ENCODE data around the gene TRPV5.
"Not testable (repeated sequence)": the region's sequence is repeated elsewhere in the genome, so short reads cannot be mapped to it uniquely, and the experiment has no call there.

The TRPV5 gene

DNA sequence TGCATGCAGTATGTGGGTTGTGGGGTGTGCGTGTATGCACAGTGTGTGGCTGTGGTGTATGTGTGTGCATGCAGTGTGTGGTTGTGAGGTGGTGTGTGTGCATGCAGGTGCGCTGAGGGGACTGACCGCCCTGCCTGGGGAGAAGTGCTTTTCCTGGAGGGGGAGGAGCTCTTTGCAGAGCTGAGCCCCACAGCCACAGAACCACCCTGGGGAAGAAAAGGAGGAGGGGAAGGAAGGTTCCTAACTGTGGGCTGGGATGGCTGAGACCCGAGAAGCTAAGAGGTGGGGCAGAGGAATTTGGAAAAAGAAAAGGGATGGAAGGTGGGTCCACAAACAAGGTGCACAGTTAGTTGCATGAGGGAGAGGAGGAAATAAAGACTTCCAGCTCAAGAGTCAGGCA is at the start of gene TRPV5:
TRPV5 (minus strand) TSS at position 123 of the 400 bp plus-strand sequence. CDS start 287 bp downstream, outside the sequence.
- no peak for DNase-seq (ENCODE audit: low spot score)

DNA sequence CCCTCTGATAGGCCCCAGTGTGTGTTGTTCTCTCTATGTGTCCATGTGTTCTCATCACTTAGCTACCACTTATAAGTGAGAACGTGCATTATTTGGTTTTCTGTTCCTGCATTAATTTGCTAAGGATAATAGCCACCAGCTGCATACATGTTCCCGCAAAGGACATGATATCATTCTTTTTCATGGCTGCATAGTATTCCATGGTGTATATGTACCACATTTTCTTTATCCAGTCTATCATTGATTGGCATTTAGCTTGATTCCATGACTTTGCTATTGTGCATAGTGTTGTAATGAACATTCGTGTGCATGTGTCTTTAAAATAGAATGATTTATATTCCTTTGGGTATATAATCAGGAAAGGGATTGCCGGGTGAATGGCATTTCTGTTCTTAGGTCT is 44.9 kb upstream of the TRPV5 start:
- not testable (repeated sequence) for DNase-seq (ENCODE audit: low spot score)

DNA sequence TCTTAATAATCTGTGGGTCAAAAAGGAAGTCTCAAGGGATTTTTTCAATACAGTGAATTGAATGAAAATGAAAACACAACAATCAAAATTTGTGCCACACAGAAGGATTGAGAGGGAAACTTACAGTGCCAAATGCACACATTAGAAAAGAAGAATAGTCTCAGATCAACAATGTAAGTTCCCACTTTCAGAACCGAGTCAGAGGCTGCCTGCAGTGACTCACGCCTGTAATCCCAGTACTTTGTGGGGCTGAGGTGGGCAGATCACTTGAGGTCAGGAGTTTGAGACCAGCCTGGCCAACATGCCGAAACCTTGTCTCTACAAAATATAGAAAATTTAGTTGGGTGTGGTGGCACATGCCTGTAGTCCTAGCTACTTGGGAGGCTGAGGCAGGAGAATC is 41.1 kb upstream of the TRPV5 start:
- DNase-seq (ENCODE audit: low spot score) = no peak

GRCh38 chr7:142969183-142969582 is 35.6 kb upstream of the TRPV5 start:
- no peak for DNase-seq (ENCODE audit: low spot score)

GRCh38 chr7:142968229-142968628 is 34.7 kb upstream of the TRPV5 start:
- DNase-seq (ENCODE audit: low spot score) = no peak

DNA sequence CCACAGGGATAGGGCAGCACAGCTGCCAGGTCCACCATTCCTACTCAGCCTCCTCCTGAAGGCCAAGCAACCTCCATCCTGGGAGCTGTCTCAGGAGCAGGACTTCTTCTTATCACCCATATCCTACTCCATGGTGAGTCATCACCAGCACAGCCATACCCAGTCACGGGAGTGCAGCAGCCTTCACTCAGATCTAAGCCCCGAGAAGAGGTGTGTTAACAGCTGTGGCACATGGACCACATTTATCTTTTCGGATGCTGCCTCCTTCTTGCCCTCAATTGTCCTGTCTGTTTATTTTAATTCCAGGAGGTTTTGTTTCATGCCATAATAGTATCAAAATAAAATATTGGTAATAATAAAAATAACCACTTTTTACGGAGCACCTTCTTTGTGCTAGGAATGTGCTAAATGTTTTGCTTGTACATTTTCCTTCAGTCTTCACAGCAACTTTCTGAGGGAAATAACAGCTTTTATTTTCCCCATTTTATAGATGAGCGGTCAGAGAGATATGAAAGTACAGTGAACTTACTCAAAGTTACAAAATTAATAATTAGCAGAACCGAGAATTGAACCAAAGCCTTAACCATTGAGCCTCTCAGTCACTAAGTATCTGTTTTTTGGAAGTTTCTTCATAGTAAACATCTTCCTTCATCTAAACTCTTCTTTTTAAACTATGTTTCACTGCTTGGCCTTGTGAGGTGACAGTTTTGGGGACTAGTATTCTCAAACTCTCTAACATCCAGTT is 31.1 kb upstream of the TRPV5 start:
- no peak for DNase-seq (ENCODE audit: low spot score)

DNA sequence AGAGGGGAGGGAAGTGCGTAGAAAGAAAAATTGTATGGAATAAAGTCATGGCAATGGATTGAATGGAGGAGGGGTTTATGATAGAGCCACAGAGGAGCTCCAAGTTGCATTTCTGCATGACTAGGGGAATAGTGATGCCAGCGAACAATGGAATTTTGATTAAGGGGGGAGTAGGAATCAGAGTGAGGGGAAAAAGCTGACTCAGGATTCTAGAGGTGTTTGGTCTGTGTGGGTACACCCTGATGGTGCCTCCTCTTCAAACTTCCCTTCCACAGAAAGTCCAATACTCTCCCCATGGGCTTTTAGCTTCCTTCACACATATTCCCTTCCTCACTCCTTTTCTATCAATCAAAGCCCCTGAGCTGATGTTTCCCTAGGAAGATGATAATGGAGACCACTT is 30.4 kb upstream of the TRPV5 start:
- no peak for DNase-seq (ENCODE audit: low spot score)

DNA sequence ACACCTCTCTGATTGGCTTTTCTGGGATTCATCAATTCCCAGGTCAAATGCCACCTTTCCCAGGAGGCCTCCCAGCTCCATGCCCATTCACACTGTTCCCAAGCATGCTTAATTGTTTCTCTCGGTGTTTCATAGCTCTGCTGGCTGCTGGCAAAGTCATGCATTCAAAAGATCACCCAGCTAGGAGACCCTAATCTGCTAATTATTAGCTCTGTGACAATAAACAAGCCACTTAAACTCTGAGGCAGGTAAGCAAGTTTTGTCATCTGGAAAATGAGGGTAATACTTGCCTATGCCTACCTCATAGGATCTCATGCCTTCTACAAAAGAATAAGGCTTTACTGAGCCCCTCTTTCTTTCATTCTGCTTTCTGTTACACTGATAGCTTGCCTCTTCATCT is 29.4 kb upstream of the TRPV5 start:
- no peak for DNase-seq (ENCODE audit: low spot score)

DNA sequence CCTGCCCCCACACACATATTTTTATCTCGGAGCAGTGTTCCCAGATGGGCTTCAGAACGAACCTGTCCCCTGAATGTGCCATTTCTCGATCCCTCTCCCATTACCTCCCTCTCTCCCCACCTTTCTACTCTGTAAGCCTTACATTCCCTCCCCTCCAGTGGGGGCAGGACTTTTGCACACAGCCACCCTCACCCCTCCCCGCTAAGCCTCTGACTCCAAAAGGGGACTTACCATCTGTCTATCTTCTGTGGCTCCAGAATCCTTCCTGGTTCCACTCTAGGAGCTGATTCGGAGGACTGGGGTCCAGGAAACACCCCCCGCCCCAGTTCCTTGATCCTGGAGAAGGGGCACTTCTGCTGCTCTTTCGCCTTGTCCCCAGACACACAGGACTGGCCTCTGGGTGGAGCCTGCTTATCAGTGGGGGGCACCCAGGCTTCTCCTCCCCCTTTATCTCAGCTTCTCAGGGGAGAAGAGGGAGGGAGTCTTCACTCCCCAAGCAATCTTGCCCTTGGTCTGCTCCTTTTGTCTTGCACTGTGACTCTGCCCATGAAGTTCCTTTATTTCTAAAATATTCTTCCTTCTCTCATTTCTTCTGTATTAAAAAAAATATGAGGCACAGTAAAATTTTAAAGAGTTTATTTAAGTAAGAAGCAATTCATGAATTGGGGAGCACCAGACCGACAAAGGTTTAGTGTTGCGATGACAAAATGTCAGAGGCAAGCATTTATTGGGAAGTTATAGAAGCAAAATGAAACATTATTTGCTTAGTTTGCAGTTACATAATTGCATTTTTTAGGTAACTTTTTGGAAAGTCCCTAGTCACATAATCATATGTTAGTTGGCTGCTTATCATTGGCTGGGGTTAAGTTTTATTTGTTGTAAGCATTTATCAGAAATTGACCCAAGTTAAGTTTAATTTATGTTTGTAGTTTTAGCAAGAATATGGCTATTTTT is 28.7 kb upstream of the TRPV5 start, which contains the start of gene KEL:
KEL (minus strand) TSS at position 391 of the 954 bp plus-strand sequence; CDS start at position 234, 157 bp downstream.
- DNase-seq (ENCODE audit: low spot score) = peak; percentile 0

DNA sequence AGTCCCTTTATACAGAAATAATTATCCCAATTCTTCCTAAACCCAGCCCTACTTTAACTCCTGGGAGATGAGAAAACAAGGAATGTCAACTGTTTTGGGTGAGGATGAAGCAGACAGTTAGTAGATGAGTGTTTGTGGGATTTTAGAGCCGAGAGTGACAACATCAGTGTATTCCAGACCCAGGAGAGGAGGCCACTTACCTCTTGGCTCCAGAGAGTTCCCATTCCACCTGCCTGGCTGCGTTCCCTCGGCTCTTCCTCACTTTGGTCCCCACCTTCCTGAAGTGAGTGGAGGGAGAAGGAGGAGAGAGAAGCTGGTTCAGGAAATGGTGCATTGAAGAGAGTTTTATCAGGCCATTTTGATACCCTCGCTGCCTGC is 28.0 kb upstream of the TRPV5 start:
- peak; percentile 0 for DNase-seq (ENCODE audit: low spot score)

DNA sequence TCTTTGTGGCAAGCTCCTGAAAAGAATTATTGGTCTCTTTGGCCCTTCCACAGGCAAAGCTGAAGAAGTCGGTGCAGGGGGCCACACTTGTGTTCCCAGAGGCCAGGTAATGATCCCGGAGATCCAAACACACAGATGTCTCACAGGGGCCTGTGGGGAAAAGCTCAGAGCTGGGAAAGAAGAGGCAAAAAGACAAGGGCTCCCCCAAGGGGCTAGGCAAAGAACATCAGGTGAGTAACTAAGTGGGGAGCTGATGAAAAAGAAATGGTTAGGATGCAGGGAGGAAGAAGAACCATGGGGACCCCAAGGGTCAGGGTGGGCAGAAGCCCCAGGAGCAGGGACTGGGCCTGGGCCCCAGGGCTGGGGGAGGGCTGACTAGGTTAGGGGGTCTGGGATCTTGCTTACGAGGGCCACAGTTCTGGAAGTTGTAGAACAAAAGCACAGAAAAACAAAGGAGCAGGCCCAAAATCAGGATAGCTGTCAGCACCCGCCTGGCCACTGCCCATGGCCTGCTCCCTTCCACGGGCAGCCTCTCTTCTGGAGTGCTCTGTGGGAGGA is 27.5 kb upstream of the TRPV5 start:
- peak; percentile 1 for DNase-seq (ENCODE audit: low spot score)

GRCh38 chr7:142959202-142959601 is 25.7 kb upstream of the TRPV5 start:
- DNase-seq (ENCODE audit: low spot score) = no peak

DNA sequence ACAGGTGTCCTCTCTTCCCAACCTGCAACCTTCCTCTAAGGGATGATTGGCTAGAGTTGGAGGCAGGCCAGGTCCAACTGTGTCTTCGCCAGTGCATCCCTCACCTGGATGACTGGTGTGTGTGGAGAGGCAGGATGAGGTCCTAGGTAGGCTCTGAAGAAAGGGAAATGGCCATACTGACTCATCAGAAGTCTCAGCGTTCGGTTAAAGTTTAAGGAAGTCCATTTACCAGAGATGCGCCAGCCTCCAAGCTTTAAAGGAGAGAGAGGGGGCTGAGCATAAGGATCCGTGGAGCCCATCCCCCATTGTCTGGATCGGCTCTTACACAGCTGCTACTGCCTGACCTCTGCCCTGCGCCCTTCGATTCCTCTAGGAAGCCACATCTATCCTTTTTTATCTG is 24.2 kb upstream of the TRPV5 start:
- DNase-seq (ENCODE audit: low spot score) = no peak

DNA sequence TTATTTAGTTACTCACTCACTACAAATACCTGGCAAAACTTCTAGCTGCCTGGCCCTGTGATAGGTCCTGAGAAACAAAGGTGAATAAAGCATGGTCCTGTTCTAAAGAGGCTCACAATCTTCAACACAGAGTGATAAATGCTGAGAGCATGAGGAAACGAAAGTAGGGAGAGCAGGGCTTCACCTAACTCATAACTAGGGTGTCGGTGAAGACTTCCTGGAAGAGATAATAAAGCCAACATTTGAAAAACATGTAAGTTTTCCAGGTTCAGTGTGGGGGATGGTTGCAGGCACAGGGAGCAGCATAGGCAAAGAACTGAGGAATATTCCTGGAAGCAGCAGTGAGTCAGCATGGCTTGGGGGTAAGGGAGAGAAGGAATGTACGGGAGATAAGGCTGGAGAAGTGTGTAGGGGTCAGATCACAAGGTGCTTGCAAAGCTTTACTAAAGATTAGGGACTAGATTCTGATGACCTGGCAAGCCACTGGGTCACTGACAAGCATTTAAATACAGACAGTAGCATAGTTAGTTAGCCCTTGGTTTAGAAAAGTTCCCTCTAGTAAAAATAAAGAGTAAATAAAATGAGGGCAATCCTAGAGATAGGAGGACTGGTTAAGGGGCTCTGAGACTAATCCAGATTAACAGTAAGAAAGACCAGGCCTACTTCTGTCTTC is 23.5 kb upstream of the TRPV5 start:
- DNase-seq (ENCODE audit: low spot score) = no peak

- no peak for DNase-seq (ENCODE audit: low spot score)
These were observed 21.2 kb upstream of the TRPV5 start for GRCh38 chr7:142954680-142955268.

DNA sequence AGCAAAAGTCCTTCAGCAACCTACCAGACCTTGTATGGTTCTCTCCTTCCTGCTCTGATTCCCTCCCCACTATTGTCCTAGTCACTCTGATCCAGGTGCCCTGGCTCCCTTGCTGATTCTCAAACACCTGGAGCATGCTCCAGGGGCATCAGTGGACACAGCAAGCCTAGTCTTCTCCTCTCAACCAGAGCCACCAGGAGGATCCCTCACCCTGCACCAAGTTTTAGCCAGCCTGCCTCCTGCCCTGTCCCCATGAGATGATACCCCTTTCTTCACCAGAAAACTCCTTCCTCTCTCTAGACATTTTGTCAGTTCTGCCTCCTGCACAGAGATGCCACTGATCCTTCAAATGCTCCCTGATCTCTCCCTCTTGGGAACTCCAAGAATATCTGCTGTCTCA is 16.7 kb upstream of the TRPV5 start:
- DNase-seq (ENCODE audit: low spot score) = no peak

- DNase-seq (ENCODE audit: low spot score) = no peak
These were observed 15.1 kb upstream of the TRPV5 start for GRCh38 chr7:142948603-142949002.

DNA sequence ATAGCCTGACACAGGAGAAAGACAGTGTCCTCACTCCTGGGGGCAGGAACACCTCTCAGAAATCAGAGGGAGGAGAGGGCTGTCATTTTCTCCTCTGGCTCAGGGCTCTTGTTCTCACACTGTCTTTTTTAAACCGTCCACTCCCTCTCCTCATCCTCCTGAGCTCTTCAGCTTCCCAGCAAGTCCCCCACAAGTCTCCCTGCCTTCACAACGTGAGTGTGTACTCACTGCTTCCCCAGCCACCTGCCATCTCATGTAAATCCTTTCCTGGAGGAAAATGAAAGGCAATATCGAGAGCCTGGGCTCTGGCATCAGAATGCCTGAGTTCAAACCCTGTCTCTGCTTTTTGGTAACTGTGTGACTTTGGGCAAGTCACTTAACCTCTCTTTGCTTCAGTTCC is 11.5 kb upstream of the TRPV5 start:
- no peak for DNase-seq (ENCODE audit: low spot score)

DNA sequence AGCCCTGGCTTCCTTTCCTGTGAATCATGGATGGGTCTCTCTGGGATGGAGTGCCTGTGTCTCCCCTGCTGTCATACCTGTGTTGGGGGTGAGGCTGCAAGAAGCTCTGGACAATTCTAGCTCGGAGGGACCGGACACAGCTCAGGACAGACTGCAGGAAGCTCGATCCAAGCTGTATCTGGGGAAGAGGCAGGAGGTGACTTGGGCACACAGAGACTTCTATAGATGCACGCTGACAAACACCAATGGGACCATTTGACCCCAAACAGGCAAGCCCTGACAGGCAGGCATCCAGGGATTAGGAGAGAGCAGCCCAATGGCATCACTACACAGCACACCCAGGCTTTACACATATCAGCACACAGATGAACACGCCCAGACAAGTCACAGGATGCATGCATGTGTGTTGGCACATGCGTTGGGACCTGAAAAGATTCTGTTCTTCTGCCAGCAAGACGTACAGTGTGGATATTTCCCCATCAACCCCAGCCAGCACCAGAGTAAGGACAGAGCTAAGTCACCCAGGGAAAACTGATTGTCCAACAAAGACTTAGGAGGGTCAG is 10.2 kb upstream of the TRPV5 start:
- DNase-seq (ENCODE audit: low spot score) = no peak

DNA sequence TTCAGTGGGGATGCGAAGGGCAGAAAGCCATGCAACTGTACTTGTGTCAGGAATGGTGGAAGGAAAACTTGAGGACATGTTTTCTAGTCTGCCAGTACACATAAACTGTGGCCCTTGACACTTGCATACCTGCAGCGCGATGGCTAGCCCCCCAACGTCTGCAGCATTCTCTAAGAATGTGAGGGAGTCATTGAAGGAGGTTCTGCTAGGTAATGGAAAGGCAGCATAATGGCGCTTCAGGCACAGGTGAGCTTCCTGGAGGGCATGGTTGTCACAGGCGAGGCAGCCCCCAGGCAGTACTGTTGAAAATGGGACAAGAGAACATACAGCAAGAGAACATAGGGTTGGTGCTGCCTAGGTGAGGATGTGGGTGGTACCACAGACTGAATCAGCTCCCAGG is 9.2 kb upstream of the TRPV5 start:
- no peak for DNase-seq (ENCODE audit: low spot score)

GRCh38 chr7:142941541-142941940 is 8.0 kb upstream of the TRPV5 start:
- no peak for DNase-seq (ENCODE audit: low spot score)
